GM12892 (cell line): ENCODE data around the gene PIK3AP1.

Experiments used
- POLR2A ChIP-seq: IDR thresholded peaks from 2 replicates; pipeline ENCODE4 v1.6.1; 2011; ENCODE audit warnings: low read depth, low read length, control low read depth
- POLR2AphosphoS5 ChIP-seq: IDR thresholded peaks from 2 replicates; pipeline ENCODE4 v1.6.1; 2011; ENCODE audit warnings: low read depth, low read length, control low read depth
- TAF1 ChIP-seq: IDR thresholded peaks from 2 replicates; pipeline ENCODE4 v1.6.1; 2011; ENCODE audit warnings: low read depth, mild to moderate bottlenecking, control low read depth, low read length, borderline replicate concordance

GRCh38 chr10:96642530-96642929 lies 77.8 kb downstream of the PIK3AP1 start:
- TF ChIP-seq POLR2AphosphoS5 (no peak), POLR2A (no peak), TAF1 (no peak)
